Posterior cingulate gyrus (tissue), 11 donors: Measurements from ENCODE around the gene TYW1B.
"Not testable (repeated sequence)": the region's sequence is repeated elsewhere in the genome, so short reads cannot be mapped to it uniquely, and the experiment has no call there.

Source experiments
- DNase-seq, 10 donors: peaks; one replicate each; pipeline versions ENCODE4 v3.0.0 to v3.0.0-alpha.2; 2020 to 2021; ENCODE audit warnings: mixed read lengths in 3 of 10
- intact Hi-C: fragments of 100-400 bp; cut with DNase I; formaldehyde crosslinking; loops from one replicate; pipeline ENCODE4 v1.15.1; 2023

Gene TYW1B

DNA sequence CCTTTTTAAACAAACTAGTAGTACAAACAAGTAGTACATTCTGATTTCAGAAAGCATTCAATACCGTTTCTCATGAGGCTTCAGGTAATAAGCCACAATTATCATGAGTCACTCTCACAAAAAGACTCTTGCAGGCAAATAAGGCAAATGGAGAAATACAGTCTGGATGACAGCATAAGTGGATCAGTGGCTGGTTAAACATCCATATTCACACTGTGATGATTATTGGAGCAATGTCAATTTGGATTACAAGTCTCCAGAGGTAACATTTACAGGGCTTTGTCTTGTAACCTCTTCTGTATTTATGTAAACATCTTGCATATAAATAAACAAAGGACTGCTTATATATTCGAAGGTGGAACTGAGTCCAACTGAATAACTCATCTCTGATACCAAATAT, 55.4 kb downstream of the TYW1B start:
- DNase-seq, intact Hi-C loops: not testable (repeated sequence)

DNA sequence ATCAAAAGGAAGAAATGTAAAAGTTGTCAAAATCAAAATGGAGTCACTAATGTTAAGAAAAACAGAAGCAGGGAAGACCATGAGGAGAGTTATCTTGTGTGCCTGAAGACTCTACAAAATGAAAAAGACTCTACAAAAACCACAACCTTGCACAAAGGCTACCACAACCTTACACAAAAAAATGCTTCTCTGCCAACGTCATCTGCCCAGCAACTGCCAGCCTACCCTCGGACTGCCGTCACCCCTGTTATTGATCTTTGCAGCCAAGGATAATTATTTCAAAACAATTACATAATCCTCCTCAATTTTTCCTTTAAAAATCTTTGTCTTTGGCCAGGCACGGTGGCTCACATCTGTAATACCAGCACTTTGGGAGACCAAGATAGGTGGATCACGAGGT, 61.0 kb downstream of the TYW1B start:
- DNase-seq, intact Hi-C loops: not testable (repeated sequence)

DNA sequence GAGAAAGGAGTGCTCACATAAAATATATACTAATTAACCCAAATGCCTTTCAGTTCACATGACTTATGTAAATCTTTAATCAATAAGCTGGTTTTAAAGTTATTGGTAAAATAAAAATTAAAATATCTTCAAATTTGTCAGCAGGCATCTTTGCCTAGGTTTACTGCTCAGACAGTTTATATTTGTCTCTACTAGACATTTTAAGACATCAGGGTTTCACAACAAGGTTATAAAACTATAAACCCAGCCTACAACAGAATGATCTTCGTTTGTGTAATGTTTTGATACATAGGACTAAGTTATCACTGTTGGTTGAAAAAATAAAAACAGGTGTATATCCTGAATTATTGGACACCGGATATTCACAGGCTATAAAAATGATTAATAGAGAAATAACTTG, 67.4 kb downstream of the TYW1B start:
- DNase-seq: no peak
- intact Hi-C loops: no loop called here

- no peak for DNase-seq
- intact Hi-C loops: no loop called here
Measured at GRCh38 chr7:72754312-72754711, 73.7 kb downstream of the TYW1B start.

DNA sequence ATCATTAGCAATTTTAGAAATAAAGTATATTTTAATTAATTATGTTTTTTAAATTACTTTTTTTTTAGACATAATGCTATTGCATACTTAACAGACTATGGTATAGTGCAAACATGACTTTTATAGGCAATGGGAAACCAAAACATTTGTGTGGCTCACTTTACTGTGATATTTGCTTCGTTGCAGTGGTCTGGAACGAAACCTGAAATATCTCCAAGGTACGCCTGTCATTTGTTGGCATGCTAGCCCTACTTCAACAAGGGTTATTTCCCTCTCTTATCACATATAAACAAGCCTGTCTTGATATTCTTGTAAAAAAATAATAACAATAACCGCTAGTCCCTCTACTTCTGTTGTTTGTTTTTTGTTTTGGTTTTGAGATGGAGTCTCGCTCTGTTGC, 74.2 kb downstream of the TYW1B start:
- intact Hi-C loops: no loop called here
- no peak for DNase-seq

- intact Hi-C loops, DNase-seq: not testable (repeated sequence)
Measured at GRCh38 chr7:72753229-72753628, 74.8 kb downstream of the TYW1B start.

DNA sequence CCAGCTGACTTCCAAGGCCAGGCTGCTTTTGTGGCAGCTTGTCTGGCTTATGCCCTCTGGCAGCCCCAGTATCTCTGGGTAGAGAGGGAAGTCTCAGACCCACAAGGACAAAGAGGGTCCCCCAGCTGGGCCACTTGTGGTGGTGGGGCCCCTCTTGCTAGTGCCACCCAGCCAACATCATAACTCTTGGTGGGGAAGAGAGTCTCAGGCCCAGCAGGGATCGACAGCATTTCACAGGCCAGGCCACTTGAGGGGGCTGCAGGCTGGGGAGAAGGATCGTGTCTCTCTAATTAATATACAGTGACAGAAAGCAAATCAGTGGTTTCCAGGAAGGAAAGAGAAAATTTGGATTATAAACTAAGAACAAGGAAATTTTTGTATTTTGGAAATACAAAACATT, 76.0 kb downstream of the TYW1B start:
- DNase-seq: peak in 1 of 10 donors; percentile 11
- intact Hi-C loops: no loop called here

GRCh38 chr7:72751378-72751777, 76.6 kb downstream of the TYW1B start:
- intact Hi-C loops: no loop called here
- no peak for DNase-seq

DNA sequence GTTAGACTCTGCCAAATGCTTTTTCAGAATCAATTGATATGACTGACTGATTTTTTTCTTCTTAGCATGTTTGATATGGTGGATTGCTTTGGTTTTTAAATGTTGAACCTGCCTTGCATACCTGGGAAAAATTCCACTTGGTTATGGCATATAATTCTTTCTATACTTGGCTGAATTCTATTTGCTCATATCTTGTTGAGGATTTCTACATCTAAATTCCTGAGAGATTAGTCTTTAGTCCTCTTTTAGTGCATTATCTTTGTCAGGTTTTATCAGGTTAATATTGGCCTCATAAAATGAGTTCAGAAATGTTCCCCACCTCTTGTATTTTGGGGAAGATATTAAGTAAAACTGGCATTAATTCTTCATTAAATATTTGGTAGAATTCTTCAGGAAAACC, 79.4 kb downstream of the TYW1B start:
- DNase-seq, intact Hi-C loops: not testable (repeated sequence)

- intact Hi-C loops, DNase-seq: not testable (repeated sequence)
Measured at GRCh38 chr7:72744244-72744926, 83.6 kb downstream of the TYW1B start.

DNA sequence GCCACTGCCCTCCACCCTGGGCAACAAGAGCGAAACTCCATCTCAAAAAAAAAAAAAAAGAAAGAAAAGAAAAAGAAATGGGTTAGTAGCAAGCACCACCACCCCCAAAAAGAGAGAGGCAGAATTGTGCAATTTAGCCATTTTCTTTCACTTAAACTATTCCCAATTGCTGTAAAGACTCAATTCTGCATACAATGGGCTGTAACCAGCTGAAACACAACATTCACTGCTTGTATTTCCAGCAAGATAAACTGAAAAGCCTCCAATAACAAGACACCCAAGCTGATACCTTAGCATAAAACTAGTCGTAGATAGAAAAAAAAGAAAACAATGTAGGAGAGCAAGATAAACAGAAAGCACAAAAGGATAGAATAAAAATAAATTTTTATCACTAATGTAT, 84.2 kb downstream of the TYW1B start:
- DNase-seq, intact Hi-C loops: not testable (repeated sequence)

DNA sequence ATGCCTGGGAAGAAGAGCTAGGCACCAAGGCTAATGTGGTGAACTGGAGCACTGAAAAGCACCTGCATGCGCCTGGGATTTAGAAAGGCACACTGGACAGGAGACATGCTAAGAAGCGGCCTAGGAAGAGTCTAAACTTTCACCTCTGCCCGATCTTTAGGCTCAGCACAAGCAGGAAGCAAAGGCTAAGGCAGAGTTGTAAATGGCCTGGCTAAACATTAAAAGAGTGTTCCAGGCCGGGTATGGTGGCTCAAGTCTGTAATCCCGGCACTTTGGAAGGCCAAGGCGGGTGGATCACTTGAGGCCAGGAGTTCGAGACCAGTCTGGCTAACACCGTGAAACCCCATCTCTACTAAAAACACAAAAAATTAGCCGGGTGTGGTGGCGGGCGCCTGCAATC, 88.3 kb downstream of the TYW1B start:
- DNase-seq, intact Hi-C loops: not testable (repeated sequence)

DNA sequence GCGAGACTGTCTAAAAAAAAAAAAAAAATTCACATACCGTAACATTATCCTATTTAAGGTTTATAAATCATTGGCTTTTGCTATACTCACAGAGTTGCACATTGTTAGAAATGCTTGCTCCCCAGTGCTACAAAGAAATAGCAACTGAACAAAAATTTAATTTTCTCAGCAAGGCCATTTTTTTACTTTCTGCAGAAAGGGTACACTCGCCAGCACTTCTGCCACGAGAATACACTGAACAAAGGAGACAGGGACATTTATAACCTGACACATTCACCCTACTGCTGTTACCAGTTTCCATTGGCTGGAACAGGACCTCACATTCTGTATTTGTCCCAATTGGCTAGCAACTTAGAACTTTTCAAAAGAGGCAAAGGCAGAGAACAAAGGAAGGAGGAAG, 92.1 kb downstream of the TYW1B start:
- DNase-seq, intact Hi-C loops: not testable (repeated sequence)

- DNase-seq, intact Hi-C loops: not testable (repeated sequence)
Measured at GRCh38 chr7:72730815-72731214, 97.2 kb downstream of the TYW1B start.

DNA sequence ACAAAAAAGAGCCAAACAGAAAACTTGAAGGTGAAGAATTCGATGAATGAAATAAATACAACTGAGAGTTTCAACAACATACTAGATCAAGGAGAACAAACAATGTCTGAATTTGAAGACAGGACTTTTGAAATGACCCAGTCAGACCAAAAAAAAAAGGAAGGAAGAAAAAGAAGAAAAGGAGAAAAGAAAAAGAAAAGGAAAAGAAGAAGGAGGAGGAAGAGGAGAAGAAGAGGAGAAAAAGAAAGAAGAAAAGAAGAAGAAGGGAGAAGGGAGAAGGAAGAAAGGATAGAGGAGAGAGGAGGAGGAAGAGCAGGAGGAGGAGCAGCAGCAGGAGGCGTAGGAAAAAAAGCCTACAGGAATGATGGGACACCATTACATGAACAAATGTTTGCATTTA, 97.6 kb downstream of the TYW1B start:
- DNase-seq, intact Hi-C loops: not testable (repeated sequence)

DNA sequence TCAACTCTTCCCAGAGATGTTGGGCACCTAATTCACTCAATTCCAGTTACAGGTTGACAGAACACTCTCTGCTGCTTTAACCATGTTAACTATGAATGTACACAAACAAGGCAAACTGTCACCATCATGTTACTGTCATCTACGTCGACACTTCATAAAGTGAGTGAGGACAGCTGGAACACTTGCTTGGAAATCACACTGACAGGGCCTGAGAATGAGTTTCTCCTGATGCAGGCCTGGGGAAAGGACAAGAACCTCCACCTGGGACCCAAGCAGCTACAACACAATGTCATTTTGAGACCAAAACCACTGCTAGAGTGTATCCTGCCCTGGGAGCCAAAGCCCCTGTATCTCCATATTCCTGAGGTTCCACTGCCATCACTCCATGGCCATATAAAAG, 98.9 kb downstream of the TYW1B start:
- DNase-seq, intact Hi-C loops: not testable (repeated sequence)

DNA sequence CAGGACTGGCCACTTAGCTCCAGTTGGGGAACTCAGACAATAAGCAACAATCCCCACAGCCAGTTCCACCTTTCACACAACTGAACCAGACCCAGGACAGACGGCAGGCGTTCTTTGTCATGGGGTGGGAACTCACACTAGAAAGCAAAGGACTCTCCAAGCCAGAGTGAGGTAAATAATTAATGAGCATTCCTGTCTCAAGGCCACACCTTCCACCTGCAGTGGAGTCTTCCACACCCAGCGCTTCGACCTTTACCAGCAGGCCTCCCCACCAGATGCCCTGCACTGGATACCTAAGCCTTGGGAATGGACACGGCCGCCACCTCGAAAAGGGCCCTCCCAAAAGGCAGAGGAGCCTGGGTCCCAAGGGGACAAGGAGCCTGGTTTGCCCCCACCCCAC, 105.3 kb downstream of the TYW1B start:
- intact Hi-C loops, DNase-seq: not testable (repeated sequence)

DNA sequence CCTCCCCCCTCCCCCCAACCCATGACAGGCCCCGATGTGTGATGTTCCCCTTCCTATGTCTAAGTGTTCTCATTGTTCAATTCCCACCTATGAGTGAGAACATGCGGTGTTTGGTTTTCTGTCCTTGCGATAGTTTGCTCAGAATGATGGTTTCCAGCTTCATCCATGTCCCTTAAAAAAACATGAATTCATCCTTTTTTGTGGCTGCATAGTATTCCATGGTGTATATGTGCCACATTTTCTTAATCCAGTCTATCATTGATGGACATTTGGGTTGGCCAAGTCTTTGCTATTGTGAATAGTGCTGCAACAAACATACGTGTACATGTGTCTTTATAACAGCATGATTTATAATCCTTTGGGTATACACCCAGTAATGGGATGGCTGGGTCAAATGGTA, 107.1 kb downstream of the TYW1B start:
- intact Hi-C loops, DNase-seq: not testable (repeated sequence)

GRCh38 chr7:72717252-72717774, 110.7 kb downstream of the TYW1B start:
- intact Hi-C loops, DNase-seq: not testable (repeated sequence)

DNA sequence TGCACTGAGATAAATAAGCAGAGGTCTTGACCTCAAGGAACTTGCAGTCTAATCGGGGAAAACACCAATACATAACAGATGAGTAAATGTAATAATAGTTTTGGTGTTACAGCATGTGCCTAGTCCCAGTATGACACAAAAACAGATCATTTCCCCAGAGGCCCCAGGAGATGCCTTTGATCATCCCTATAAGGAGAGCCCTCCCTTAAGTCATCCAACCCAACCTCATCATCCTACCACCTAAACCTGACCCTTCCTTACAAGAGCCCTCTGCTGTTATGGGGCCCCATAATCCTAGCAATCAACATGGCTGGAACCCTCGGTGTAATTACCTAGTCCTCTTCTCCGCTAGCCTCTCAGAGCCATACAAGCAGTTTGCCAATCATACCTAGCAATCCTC, 116.1 kb downstream of the TYW1B start:
- DNase-seq, intact Hi-C loops: not testable (repeated sequence)

- intact Hi-C loops: no loop called here
- DNase-seq: no peak
Measured at GRCh38 chr7:72710983-72711382, 117.0 kb downstream of the TYW1B start.

DNA sequence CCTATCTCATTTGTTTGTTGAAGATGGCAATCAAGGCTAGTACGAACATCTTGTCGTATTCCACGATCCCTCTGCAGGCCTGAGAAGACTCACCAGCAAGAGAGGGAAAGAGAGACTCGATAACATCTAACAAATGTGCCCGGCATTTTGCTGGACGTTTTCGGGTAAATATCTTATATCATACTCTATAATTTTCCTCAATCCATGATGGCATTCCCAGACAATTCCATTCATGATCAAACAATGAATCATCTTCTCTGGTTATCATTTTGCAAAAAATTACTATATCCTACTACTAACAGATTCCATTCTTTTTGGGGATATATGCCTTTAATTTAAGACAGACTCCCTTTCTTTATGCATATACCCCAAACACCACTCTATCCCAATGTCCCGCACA, 118.1 kb downstream of the TYW1B start:
- intact Hi-C loops: no loop called here
- no peak for DNase-seq
